ENCODE data around the gene GDPD3. TPM values are rescaled to one million over a fixed set of nuclear protein-coding genes. Genes with fewer than 3 reads are reported as not detected.

The GDPD3 gene
- total and polyA plus RNA-seq, 2 of the 13 experiments (the other 11 are each of a cell fraction or from before 2014, with no cell fraction given) = 18.7 to 20.6 TPM

DNA sequence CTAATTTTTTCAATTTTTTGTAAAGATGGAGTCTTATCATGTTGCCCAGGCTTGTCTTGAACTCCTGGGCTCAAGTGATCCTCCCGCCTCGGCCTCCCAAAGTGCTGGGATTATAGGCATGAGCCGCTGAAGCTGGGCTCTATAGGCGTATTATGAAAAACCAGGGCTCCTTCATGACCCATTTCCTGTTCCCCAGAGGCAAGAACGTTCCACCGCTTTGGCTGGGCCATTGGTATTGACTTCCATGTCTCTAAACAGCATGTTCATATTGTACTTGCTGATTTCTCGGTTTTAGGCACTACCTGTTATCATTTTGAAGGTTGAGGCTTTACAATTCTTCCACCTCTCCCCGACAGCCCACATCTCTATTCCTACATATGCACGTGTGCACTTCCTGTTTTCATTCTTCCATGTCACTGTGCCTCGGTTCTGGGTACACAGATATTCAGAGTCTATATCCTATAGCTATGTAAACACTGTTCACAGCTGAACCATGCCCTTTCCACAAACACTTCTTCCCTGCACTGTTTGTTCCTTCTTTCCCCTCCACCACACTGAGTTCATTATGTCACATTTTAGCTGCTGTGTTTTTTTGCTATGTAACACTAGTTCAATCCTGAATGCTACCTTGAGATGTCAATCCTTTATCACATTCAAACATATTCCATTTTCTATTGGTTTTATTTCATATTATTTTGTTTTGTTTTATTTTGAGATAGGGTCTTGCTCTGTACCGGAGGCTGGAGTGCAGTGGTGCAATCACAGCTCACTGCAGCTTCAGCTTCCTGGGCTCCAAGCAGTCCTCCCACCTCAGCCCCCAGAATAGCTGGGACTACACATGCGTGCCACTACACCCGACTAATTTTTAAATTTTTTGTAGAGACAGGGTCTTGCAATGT lies 26.5 kb upstream of the GDPD3 start:
- Histone ChIP-seq H3K36me3 (replicated peaks in 1 of 2; ENCODE audit: control insufficient read depth in 1 of 2, insufficient read depth in 2 of 2, low read length in 2 of 2) (no peaks in the 10 kb centered on the region), H3K79me2 (ENCODE audit: insufficient read depth, low read length) (no peaks in the 10 kb centered on the region), H2AFZ (ENCODE audit: low read length) (no peak overlapping the region), H3K4me2 (ENCODE audit: low read depth, low read length) (peak overlapping the region; percentile 64), H4K20me1 (ENCODE audit: insufficient read depth, low read length) (no peaks in the 10 kb centered on the region), H3K27me3 (ENCODE audit: control insufficient read depth in 1 of 2, insufficient read depth in 2 of 2, low read length in 2 of 2) (no peaks in the 10 kb centered on the region), H3K4me1 (ENCODE audit: insufficient read depth, low read length) (peaks cover 90% of the 10 kb centered on the region), H3K9me3 (ENCODE audit: low read length) (no peaks in the 10 kb centered on the region), H3K4me3 (replicated peaks in 1 of 3; ENCODE audit: insufficient read depth in 1 of 3, low read depth in 2 of 3, low read length in 3 of 3) (peak overlapping the region; percentile 1 to 25 (median 8); a peak in 2 of 6 replicates), H3K27ac (ENCODE audit: extremely low read length, insufficient read depth, low read length) (peak overlapping the region; percentile 85), H3K9ac (ENCODE audit: insufficient read depth, low read depth, low read length) (peak overlapping the region; percentile 49)
- CTCF ChIA-PET (ENCODE audit: low intra/inter-chr PET ratio, low total read pairs) = no interaction called here
- peak; percentile 93 for FAIRE-seq
- TSS peak; percentile 74 for BruUV-seq (replicated peaks)
- POLR2A ChIA-PET = interaction anchor here (0.6 to 2.3 kb wide), 21 partner anchors 8 to 494 kb away, joined by 3 to 25 read pairs (median 3); partner anchors contain the start of genes ALDOA, CORO1A, DCTPP1 and GDPD3
- WGBS (ENCODE audit: low lambda C conversion rate) = 9% methylated on average over 13 of the region's 13 CpGs
- intact Hi-C loops (cut with micrococcal nuclease; ENCODE audit: unreplicated experiment) = no loop called here
- in situ Hi-C loops (cut with HindIII; ENCODE audit: extremely low pct_ligation_motif_present, low pct_unique_long_range_greater_than_20kb) = no loop called here
- ATAC-seq = peak; percentile 96
- DNase-seq (ENCODE audit: low spot score) = peak; percentile 98
- TF ChIP-seq FLYWCH1 (CRISPR knock-in tag; IDR thresholded peaks at IDR 0.05) = no peak
- peak; percentile 98 for TF ChIP-seq MED1 (CRISPR knock-in tag; IDR thresholded peaks at IDR 0.05)
- TF ChIP-seq ZNF646 (CRISPR knock-in tag; IDR thresholded peaks at IDR 0.05) = no peak
- 0 out of 2 replicates have a peak, but pooled peaks have one; percentile 30 for TF ChIP-seq EHMT2 (IDR thresholded peaks at IDR 0.05; ENCODE audit: borderline replicate concordance, low read depth, low read length)
- TF ChIP-seq ZNF576 (CRISPR knock-in tag; IDR thresholded peaks at IDR 0.05) = no peak
- peak; percentile 91 for TF ChIP-seq PPARG (CRISPR knock-in tag; conservative IDR thresholded peaks at IDR 0.05)
- TF ChIP-seq SAP130 (CRISPR knock-in tag; IDR thresholded peaks at IDR 0.05; ENCODE audit: low read depth) = peak; percentile 98
- no peak for TF ChIP-seq NFATC3 (CRISPR knock-in tag; IDR thresholded peaks at IDR 0.05)
- no peak for TF ChIP-seq NPAS2 (CRISPR knock-in tag; IDR thresholded peaks at IDR 0.05; ENCODE audit: borderline replicate concordance)
- peak; percentile 85 for TF ChIP-seq RERE (CRISPR knock-in tag; IDR thresholded peaks at IDR 0.05; ENCODE audit: low read depth)
- TF ChIP-seq CBFB (CRISPR knock-in tag; IDR thresholded peaks at IDR 0.05) = no peak

All from HepG2 (cell line).